Coronary artery (tissue), 2 donors: ENCODE measurements around the gene LAS1L.
"Not testable (repeated sequence)": the region's sequence is repeated elsewhere in the genome, so short reads cannot be mapped to it uniquely, and the experiment has no call there.

ENCODE experiments used
- DNase-seq: peaks from one replicate; pipeline ENCODE4 v3.0.0-alpha.2; 2017; ENCODE audit warnings: low spot score
- H3K27ac ChIP-seq, 2 donors: fragments of 200-600 bp; sonication (generic); one replicate each; pipeline ENCODE4 v1.5.1; 2016 to 2019
- H3K4me3 ChIP-seq: fragments of 200-600 bp; sonication (generic); 2 replicates; pipeline ENCODE4 v1.5.1; 2016; ENCODE audit warnings: mild to moderate bottlenecking, moderate library complexity
- CTCF ChIP-seq: fragments of 200-600 bp; sonication (generic); IDR thresholded peaks from one replicate; pipeline ENCODE4 v1.5.1; 2019; ENCODE audit warnings: antibody characterized with exemption

Gene LAS1L

GRCh38 chrX:65491620-65492019 lies 43.0 kb downstream of the LAS1L start:
- H3K4me3 ChIP-seq = no peak overlapping the region
- no peak for DNase-seq
- no peak for TF ChIP-seq CTCF
- no peak overlapping the region for H3K27ac ChIP-seq

GRCh38 chrX:65488495-65488894 lies 46.1 kb downstream of the LAS1L start:
- DNase-seq = no peak
- no peak for TF ChIP-seq CTCF
- no peak overlapping the region for H3K27ac ChIP-seq
- no peak overlapping the region for H3K4me3 ChIP-seq

- no peak overlapping the region for H3K4me3 ChIP-seq
- no peak for DNase-seq
- H3K27ac ChIP-seq = no peak overlapping the region
- no peak for TF ChIP-seq CTCF
These were observed 53.6 kb downstream of the LAS1L start for GRCh38 chrX:65480960-65481359.

GRCh38 chrX:65479102-65479501 lies 55.5 kb downstream of the LAS1L start:
- not testable (repeated sequence) for H3K4me3 ChIP-seq, DNase-seq, H3K27ac ChIP-seq

- Histone ChIP-seq H3K4me3 (no peak overlapping the region), H3K27ac (no peak overlapping the region)
- no peak for DNase-seq
- no peak for TF ChIP-seq CTCF
These were observed 58.0 kb downstream of the LAS1L start for GRCh38 chrX:65476564-65476963.

GRCh38 chrX:65463550-65463949 lies 71.0 kb downstream of the LAS1L start:
- Histone ChIP-seq H3K4me3 (no peak overlapping the region), H3K27ac (no peak overlapping the region)
- DNase-seq = no peak
- TF ChIP-seq CTCF = no peak
